Germinal center (tissue), 1 donor: ENCODE data around the gene RASAL1.

ENCODE experiments used
- DNase-seq: peaks from one replicate; pipeline ENCODE4 v3.0.0; 2012; ENCODE audit warnings: mixed read lengths, low spot score

RASAL1 gene

GRCh38 chr12:113135178-113136127 lies at the start of gene RASAL1:
Gene RASAL1 (minus strand): TSS chr12:113135761. CDS start chr12:113135462, 299 bp downstream.
- peak; percentile 95 for DNase-seq

DNA sequence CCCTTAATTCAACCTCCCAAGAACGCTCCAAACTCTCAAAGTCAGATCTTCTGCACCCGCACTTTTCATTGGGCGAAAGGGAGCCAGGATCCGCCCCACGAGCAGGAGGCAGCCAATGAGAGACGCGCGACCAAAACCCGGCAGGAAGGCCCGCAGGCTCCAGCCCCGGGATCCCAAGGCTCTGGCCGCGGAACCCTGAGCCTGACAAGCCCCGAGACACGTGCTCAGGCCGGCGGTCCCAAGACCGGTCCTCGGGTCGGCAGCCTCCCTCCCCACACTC lies 49.3 kb upstream of the RASAL1 start:
- peak; percentile 93 for DNase-seq

DNA sequence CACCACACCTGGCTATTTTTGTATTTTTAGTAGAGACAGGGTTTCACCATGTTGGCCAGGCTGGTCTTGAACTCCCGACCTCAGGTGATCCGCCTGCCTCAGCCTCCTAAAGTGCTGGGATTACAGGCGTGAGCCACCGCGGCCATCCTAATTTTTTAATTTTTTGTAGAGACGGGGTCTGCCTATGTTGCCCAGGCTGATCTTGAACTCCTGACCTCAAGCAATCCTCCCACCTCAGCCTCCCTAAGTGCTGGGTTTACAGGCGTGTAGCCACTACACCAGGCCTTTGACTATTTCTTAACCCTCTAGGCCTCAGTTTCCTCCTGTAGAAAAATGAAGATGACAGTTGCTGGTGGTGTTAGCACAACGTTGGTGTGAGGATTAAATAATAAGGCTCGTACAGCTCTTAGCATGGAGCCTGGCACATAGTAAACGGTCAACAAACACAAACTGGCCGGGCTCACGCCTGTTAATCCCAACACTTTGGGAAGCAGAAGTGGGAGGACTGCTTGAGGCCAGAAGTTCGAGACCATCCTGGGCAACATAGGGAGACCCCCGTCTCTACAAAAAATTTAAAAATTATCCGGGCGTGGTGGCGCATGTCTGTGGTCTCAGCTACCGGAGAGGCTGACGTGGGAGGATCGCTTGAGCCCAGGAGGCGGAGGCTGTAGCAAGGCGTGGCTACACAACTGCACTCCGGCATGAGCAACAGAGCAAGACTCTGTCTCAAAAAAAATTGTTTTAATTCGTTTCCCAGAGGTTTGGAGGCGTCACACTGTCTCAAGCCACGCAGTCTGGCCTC lies 48.7 kb upstream of the RASAL1 start:
- no peak for DNase-seq

DNA sequence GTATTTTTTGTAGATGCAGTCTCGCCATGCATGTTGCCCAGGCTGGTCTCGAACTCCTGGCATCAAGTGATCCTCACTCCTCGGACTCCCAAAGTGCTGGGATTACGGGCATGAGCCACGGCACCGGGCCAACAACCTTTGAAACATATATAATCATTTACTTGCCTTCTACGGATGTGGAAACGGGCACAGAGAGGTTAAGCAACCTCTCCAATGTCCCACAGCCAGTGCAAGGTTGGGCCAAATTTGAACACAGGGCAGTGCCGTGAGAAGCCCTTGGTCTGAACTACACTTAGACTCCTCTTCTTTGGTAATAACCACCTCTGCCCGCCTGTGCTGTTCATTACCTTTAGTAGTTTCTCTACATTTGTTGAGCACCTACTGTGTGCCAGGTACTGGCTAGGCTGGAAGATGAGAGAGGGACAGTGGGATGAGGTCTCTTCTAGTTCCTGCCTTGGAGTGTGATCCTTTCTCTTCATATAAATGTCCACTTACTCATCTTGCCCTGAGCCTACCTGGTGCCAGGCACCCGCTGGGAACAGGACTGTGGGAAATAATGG lies 47.5 kb upstream of the RASAL1 start:
- no peak for DNase-seq

DNA sequence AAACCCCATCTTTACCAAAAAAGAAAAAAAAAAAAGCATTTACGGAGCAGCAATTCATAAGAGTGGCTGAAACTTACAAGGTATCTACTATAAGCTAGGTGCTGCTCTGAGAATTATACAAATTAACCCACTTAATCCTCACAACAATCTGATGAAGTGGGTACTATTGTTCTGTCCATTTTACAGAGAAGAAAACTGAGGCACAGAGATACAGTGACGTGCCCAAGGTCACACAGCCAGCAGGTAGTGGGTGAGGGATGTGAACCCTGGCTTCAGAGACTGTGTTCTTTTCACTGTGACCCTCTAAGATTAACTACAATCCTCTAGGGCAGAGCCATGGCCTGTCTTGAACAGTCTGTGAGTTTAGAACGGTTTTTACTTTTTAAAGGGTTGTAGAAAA lies 46.4 kb upstream of the RASAL1 start:
- no peak for DNase-seq

DNA sequence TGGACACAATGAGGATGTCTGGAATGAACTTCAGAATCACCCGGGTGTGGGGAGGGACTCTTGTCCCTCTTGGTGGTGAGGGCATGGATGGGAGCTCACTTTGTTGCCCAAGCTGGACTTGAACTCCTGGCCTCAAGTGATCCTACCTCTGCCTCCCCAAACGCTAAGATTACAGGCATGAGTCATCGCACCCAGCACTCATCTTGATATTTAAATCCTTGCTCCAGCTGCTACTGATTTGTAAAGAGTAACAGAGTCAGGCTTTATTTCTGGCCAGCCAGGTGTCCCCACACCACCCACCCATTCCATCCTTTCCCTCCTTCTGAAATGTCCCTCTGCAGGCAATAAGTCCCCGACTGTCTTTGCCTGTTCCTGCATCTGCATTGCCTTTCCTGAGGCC lies 44.8 kb upstream of the RASAL1 start:
- DNase-seq, result no peak

DNA sequence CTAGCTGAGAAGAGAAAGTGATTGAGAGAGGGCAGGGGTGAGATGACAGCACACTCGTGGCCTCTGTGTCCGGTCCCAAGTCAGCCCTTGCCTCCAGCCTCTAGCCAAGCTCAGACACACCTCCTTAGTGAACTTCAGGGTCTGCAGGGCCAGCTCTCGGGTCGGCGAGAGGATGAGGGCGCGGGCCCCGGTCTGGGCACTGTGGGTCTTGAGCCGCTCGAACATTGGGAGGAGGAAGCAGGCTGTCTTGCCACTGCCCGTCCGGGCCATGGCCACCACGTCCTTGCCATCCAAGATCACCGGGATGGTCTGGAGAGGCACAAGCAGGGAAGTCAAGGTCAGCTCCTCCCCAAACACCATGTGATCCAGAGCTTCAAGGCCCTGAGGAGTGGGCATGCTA lies 43.5 kb upstream of the RASAL1 start:
- DNase-seq, result no peak

DNA sequence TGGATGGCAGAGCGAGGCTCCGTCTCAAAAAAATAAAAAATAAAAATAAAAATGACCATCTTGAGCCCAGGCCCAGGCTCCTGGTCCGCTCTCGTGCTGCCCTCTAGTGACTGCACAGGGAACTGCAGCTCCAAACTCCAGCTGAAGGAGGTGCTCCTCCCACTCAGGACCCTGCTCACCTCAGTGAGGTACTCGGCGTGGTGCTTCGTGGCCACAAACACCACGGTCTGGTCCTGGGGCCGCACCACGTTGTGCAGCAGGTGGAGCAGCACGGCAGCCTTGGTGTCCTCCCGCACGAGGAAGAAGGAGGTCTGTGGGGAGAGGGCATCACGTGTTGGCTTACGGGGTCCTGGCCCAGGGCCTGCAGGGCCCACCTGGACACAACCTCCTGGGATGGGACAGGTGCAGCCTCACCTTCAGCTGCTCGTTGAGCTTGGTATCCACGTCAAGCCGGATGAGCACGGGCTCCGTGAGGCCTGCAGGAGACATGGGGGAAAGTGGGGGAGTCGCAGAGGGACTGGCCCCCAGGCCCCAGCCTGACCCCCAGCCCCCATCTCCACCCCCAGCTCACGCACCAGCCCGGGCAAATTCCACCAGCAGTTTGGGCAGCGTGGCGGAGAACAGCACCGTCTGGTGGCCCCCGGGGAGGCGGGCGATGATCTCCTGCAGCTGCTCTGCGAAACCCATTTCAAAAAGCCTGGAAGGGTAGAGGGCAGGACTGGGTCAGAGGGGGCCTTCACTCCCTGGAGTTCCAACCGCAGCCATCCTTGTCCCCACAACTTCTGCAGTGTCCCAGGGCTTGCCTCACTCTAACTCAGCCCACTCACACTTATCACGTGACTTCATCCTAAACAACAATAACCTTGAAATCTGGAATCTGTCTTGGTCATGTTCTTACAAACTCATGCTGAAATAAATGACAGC lies 39.2 kb upstream of the RASAL1 start:
- DNase-seq, result peak; percentile 86

GRCh38 chr12:113173081-113173698 lies 37.6 kb upstream of the RASAL1 start:
- DNase-seq, result peak; percentile 53

DNA sequence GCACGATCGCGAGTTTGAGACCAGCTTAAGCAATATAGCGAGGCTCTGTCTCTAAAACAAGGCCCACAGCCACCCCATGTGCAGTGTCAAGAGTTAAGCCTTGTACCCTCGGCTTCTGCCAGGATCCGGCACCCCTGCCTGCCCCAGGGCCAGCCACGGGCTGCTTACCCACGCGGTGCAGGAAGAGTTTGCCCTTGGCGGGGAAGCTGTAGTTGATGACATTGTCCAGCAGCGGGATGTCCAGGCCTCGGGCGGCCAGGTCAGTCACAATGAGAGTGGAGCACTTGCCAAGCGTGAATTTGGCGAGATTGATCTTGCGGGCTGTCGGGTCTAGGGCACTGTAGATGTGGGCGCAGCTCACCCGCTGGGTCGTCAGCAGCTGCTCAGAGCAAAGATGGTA lies 36.6 kb upstream of the RASAL1 start:
- DNase-seq, result no peak

DNA sequence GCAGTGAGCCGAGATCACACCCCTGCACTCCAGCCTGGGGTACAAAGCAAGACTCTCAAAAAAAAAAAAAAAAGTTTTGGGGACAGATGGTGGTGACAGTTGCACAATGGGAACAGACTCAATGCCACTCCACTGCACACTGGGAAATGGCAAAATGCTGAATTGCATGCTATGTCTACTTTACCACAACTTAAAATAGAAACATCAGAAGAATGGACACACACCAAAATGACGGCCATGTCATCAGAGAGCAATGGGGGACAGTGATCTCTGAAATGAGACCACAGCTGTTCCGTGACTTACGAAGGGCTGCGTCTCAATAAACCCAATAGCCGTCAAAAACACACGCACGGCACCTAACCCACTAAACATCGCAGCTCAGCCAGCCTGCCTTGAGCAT lies 36.0 kb upstream of the RASAL1 start:
- no peak for DNase-seq

- DNase-seq, result peak; percentile 40
Observed at GRCh38 chr12:113170926-113171325, 35.4 kb upstream of the RASAL1 start.

GRCh38 chr12:113170457-113170856 lies 34.9 kb upstream of the RASAL1 start:
- no peak for DNase-seq

- no peak for DNase-seq
Observed at GRCh38 chr12:113169697-113170096, 34.1 kb upstream of the RASAL1 start.

GRCh38 chr12:113167868-113168267 lies 32.3 kb upstream of the RASAL1 start:
- DNase-seq, result no peak

- no peak for DNase-seq
Observed at GRCh38 chr12:113165521-113166450, 30.2 kb upstream of the RASAL1 start.

DNA sequence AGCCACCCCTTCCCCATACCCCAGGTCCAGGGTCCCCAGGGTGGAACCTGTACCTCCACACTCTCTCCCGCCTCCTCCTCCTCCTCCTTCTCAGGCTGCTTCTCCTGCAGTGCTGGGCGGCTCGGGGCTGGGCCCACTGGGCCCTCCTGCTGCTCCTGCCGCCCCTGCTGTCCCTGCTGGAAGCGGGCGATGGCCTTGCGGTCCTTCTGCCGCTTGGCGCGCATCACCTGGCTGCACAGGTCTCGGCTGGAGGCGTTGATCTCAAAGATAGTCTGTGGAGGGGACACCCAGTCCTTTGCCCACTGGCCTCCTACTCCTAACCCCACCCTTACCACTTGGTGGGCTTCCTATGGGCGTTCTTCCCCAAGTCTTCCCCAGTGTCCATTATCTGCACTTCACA lies 28.5 kb upstream of the RASAL1 start:
- DNase-seq, result no peak

DNA sequence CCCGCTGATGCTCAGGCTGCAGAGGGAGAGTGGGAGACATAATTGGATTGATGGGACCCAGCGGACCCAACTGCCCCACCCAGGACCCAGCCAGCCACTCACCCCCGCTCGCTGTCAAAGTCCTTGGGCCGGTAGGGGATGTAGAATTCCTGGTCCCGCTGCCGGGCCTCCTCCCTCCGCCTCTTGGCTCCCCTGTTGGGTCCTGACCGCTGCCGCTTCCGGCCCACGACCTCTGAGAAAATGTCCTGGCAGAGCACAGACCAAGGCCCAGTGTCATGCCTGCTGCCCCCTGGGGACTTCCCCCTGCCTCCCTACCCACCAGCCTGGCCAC lies 27.4 kb upstream of the RASAL1 start:
- no peak for DNase-seq

DNA sequence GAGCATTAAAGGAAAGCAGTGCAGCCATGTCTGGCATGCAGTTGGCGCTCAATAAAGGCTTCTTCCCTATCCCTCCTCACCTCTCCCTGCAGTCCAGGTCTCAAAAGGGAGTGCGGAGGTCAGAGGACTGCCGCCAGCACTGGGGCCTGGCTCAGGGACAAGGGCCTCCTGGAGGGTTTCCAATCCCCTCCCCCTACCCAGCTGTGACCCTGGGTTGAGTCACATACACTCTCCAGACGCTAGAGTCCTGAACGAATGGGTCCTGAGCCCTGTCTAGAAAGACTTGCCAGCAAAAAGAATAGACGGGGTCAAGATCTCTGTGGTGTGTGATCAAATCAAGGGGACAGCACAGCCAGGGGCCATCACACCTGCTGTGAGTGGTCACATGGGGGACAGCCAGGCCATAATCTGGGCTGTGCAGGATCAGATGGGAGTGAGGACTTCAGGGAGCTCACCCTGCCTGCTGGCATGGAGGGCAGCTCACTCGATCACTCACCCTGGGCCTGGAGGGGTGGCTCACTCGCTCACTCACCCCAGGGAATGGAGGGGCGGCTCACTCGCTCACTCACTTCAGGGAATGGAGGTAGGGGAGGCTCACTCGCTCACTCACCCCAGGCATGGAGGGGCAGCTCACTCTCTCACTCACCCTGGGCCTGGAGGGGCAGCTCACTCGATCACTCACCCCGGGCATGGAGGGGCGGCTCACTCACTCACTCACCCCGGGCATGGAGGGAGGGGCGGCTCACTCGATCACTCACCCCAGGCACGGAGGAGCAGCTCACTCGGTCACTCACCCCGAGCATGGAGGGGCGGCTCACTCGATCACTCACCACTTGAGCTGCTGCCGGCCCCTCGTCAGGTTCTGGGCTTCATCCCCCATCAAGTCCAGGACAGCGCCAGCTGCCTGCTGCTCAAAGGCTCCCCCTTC lies 26.8 kb upstream of the RASAL1 start:
- no peak for DNase-seq
